Sigmoid colon (tissue), 7 donors: ENCODE results near the gene ZNF653. TPM values are rescaled to one million over a fixed set of nuclear protein-coding genes. Genes with fewer than 3 reads are reported as not detected.

Source experiments
- DNase-seq: peaks from one replicate; pipeline ENCODE4 v3.0.0-alpha.2; 2019
- H3K27ac ChIP-seq, 4 donors: fragments of 200-600 bp; sonication (generic); one replicate each; pipeline ENCODE4 v1.5.1; 2016 to 2019; ENCODE audit warnings: mild to moderate bottlenecking in 1 of 4
- H3K27me3 ChIP-seq, 3 donors: fragments of 200-600 bp; sonication (generic); one replicate each; pipeline ENCODE4 v1.5.1; 2019; ENCODE audit warnings: mild to moderate bottlenecking in 1 of 3
- H3K36me3 ChIP-seq, 4 donors: fragments of 200-600 bp; sonication (generic); one replicate each; pipeline ENCODE4 v1.5.1; 2016 to 2019
- H3K4me1 ChIP-seq, 4 donors: fragments of 200-600 bp; sonication (generic); one replicate each; pipeline ENCODE4 v1.5.1; 2017 to 2019
- H3K4me3 ChIP-seq, 4 donors: fragments of 200-600 bp; sonication (generic); one replicate each; pipeline ENCODE4 v1.5.1; 2017 to 2019; ENCODE audit warnings: mild to moderate bottlenecking in 2 of 4, moderate library complexity in 1 of 4
- H3K9me3 ChIP-seq, 4 donors: fragments of 200-600 bp in 3 of 4; sonication (generic) in 3 of 4; one replicate each; pipeline versions ENCODE4 v1.5.1 to v1.6.1; 2013 to 2019
- CTCF ChIP-seq, 4 experiments: fragments of 450-650 bp in 3 of 4; fragments of 200-600 bp in 1 of 4; IDR thresholded peaks; one replicate each; pipeline ENCODE4 v1.5.1; 2016 to 2019; ENCODE audit warnings: antibody characterized with exemption in 4 of 4, mild to moderate bottlenecking in 3 of 4, moderate library complexity in 2 of 4
- EP300 ChIP-seq, 4 donors: sonication (generic); formaldehyde crosslinking; IDR thresholded peaks; one replicate each; pipeline ENCODE4 v1.6.1; 2017; ENCODE audit warnings: antibody characterized with exemption in 4 of 4
- POLR2A ChIP-seq, 2 donors: fragments of 450-650 bp; IDR thresholded peaks; one replicate each; pipeline ENCODE4 v1.6.1; 2016; ENCODE audit warnings: antibody characterized with exemption in 2 of 2, mild to moderate bottlenecking in 2 of 2, moderate library complexity in 2 of 2
- POLR2AphosphoS5 ChIP-seq, 4 donors: sonication (generic); formaldehyde crosslinking; IDR thresholded peaks; one replicate each; pipeline ENCODE4 v1.6.1; 2017; ENCODE audit warnings: antibody characterized with exemption in 4 of 4
- WGBS, 2 donors: extraction: QIAGEN DNeasy Blood & Tissue Kit; methylation state at CpG; one replicate each; pipeline ENCODE4 v1.1.7; 2013; 5-methylcytosine and 5-hydroxymethylcytosine counted together
- intact Hi-C: fragments of 100-400 bp; cut with DNase I; formaldehyde crosslinking; loops from one replicate; pipeline ENCODE4 v1.15.1; 2023
- polyA plus RNA-seq, 3 donors: library from polyadenylated mRNA; stranded (reverse); fragments of 200-250 nt; gene quantifications; one replicate each; pipeline ENCODE4 v1.2.3, GENCODE V29; 2013
- total RNA-seq, 4 donors: library from RNA; depleted of rRNA; stranded (reverse); fragments of >200 nt; gene quantifications; one replicate each; pipeline ENCODE4 v1.1.0, GENCODE V29; 2016
- donor health status: healthy with polysubstance abuse.
- donor health status: Bipolar disorder and iron deficiency.
- donor health status: healthy.

ZNF653 gene
- total and polyA plus RNA-seq, 7 donors, result 3.2 to 8.8 (median 7.5) TPM

DNA sequence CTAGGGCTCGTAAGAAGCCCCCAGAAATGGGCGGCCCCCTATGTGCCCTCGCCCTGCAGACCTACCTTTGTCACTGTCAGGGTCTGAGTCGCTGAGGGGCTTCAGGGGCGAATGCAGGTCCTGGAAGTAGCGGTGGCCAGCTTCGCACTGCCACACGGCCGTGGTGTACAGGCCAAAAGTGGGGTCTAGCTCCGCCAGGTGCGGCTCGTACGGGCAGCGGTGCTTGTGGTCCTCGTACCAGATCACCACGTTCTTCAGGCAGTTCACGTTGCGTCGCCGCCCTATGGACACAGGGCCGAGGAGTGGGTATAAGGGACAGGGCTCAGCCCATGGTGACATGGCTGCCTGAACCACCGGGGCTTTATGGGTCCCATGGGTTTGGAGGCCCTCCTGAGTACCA lies 9.8 kb downstream of the ZNF653 start:
- DNase-seq, result no peak
- H3K27me3 ChIP-seq, result no peaks in the 10 kb centered on the region
- H3K4me1 ChIP-seq, result peaks cover 0 to 5% (median 2%) of the 10 kb centered on the region in 4 donors
- TF ChIP-seq EP300 (IDR thresholded peaks at IDR 0.05) (no peak), POLR2A (IDR thresholded peaks at IDR 0.05) (no peak), CTCF (IDR thresholded peaks at IDR 0.05) (no peak), POLR2AphosphoS5 (IDR thresholded peaks at IDR 0.05) (no peak)
- intact Hi-C loops, result loop anchor here (2.0 kb wide), 1 partner anchor 91 kb away; no protein-coding TSS in a partner anchor
- H3K27ac ChIP-seq, result no peak overlapping the region
- peaks cover 8 to 61% (median 23%) of the 10 kb centered on the region in 4 donors for H3K36me3 ChIP-seq
- no peak overlapping the region for H3K4me3 ChIP-seq
- 96 to 97% methylated on average over 22 of the region's 22 CpGs for WGBS, 2 donors
- H3K9me3 ChIP-seq, result no peaks in the 10 kb centered on the region

DNA sequence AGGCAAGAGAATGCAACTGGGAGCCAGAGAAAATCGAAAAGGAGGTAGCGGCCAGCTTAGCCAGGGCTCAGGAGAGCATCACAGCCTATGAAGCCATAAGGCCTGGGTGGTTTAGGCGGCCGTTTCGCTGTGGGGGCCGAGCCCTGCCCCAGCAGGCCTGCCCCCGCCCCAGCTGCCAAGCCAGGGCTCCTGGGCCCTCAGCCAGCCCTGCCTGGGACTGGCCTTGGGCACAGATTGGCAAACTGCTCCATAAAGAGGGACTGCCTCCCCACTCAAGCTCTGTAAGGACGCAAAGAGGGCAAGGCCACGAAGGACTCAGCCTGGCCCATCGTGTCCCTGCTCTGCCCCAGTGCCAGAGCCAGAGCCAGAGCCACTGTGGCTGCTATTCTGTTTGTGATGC lies 10.2 kb downstream of the ZNF653 start:
- Histone ChIP-seq H3K9me3 (no peaks in the 10 kb centered on the region), H3K4me3 (no peak overlapping the region), H3K27ac (no peak overlapping the region), H3K36me3 (peaks cover 8 to 65% (median 23%) of the 10 kb centered on the region in 4 donors), H3K4me1 (peaks cover 0 to 5% (median 2%) of the 10 kb centered on the region in 4 donors), H3K27me3 (no peaks in the 10 kb centered on the region)
- intact Hi-C loops, result no loop called here
- DNase-seq, result no peak
- WGBS, 2 donors, result 91 to 93% methylated on average over 10 of the region's 10 CpGs
- TF ChIP-seq POLR2A (IDR thresholded peaks at IDR 0.05) (no peak), CTCF (IDR thresholded peaks at IDR 0.05) (no peak), EP300 (IDR thresholded peaks at IDR 0.05) (no peak), POLR2AphosphoS5 (IDR thresholded peaks at IDR 0.05) (no peak)

- Histone ChIP-seq H3K27ac (no peak overlapping the region), H3K36me3 (peaks cover 8 to 72% (median 23%) of the 10 kb centered on the region in 4 donors), H3K4me1 (peaks cover 0 to 5% (median 2%) of the 10 kb centered on the region in 4 donors), H3K27me3 (no peaks in the 10 kb centered on the region), H3K4me3 (no peak overlapping the region), H3K9me3 (no peaks in the 10 kb centered on the region)
- 94 to 97% methylated on average over 27 of the region's 27 CpGs for WGBS, 2 donors
- TF ChIP-seq POLR2A (IDR thresholded peaks at IDR 0.05) (no peak), EP300 (IDR thresholded peaks at IDR 0.05) (no peak), CTCF (IDR thresholded peaks at IDR 0.05) (no peak), POLR2AphosphoS5 (IDR thresholded peaks at IDR 0.05) (no peak)
- no peak for DNase-seq
- intact Hi-C loops, result no loop called here
These were observed 10.9 kb downstream of the ZNF653 start for GRCh38 chr19:11494634-11495285.

GRCh38 chr19:11489378-11489777 lies 16.3 kb downstream of the ZNF653 start:
- H3K36me3 ChIP-seq, result peaks cover under 1 to 64% (median 8%) of the 10 kb centered on the region in 4 donors
- no peak overlapping the region for H3K4me3 ChIP-seq
- intact Hi-C loops, result no loop called here
- no peaks in the 10 kb centered on the region for H3K9me3 ChIP-seq
- H3K27me3 ChIP-seq, result peaks cover 0 to 22% (median 4%) of the 10 kb centered on the region in 3 donors
- DNase-seq, result no peak
- 94 to 97% methylated on average over 7 of the region's 7 CpGs for WGBS, 2 donors
- no peaks in the 10 kb centered on the region for H3K4me1 ChIP-seq
- TF ChIP-seq POLR2A (IDR thresholded peaks at IDR 0.05) (no peak), CTCF (IDR thresholded peaks at IDR 0.05) (no peak), EP300 (IDR thresholded peaks at IDR 0.05) (no peak)
- H3K27ac ChIP-seq, result no peak overlapping the region
